HepG2 (cell line): ENCODE data around the gene CFAP46.

ENCODE experiments used
- CTCF ChIP-seq: sonication (generic); formaldehyde crosslinking; IDR thresholded peaks from 2 replicates; pipeline ENCODE4 v1.5.0; 2020; ENCODE audit warnings: mild to moderate bottlenecking, missing genetic modification reagents, moderate library complexity
- EHMT2 ChIP-seq: fragments of 200-600 bp; sonication (generic); IDR thresholded peaks from 2 replicates; pipeline ENCODE4 v1.7.0; 2017; ENCODE audit warnings: antibody characterized with exemption, low read depth, low read length, borderline replicate concordance
- NR3C1 ChIP-seq: sonication (generic); formaldehyde crosslinking; IDR thresholded peaks from 2 replicates; pipeline ENCODE4 v1.4.0; 2020; ENCODE audit warnings: missing genetic modification reagents
- POLR2A ChIP-seq, 2 experiments: IDR thresholded peaks; 2 replicates each; pipeline ENCODE4 v1.6.1; 2011; ENCODE audit warnings: low read depth in 2 of 2, low read length in 2 of 2, mild to moderate bottlenecking in 1 of 2, moderate library complexity in 1 of 2; ENCODE audit not compliant: insufficient read depth in 1 of 2
- SIN3B ChIP-seq: fragments of 150-350 bp; IDR thresholded peaks from 2 replicates; pipeline ENCODE4 v1.6.1; 2014; ENCODE audit warnings: low read length
- SNAPC4 ChIP-seq: sonication (generic); formaldehyde crosslinking; IDR thresholded peaks from 2 replicates; pipeline ENCODE4 v1.4.0; 2020; ENCODE audit warnings: mild to moderate bottlenecking, missing genetic modification reagents
- ZBTB34 ChIP-seq: sonication (generic); formaldehyde crosslinking; IDR thresholded peaks from 2 replicates; pipeline ENCODE4 v1.8.0; 2022; ENCODE audit warnings: mild to moderate bottlenecking, missing genetic modification reagents
- ZFP62 ChIP-seq: sonication (generic); formaldehyde crosslinking; IDR thresholded peaks from 2 replicates; pipeline ENCODE4 v1.4.0; 2020; ENCODE audit warnings: missing genetic modification reagents
- ZNF768 ChIP-seq: sonication (generic); formaldehyde crosslinking; IDR thresholded peaks from 2 replicates; pipeline ENCODE4 v1.4.0; 2020; ENCODE audit warnings: missing genetic modification reagents
- TF ChIP-seq, protein P1 (sequence below): IDR thresholded peaks from 2 replicates; pipeline ENCODE4 v1.6.1; 2016; ENCODE audit warnings: control low read depth

DNA sequence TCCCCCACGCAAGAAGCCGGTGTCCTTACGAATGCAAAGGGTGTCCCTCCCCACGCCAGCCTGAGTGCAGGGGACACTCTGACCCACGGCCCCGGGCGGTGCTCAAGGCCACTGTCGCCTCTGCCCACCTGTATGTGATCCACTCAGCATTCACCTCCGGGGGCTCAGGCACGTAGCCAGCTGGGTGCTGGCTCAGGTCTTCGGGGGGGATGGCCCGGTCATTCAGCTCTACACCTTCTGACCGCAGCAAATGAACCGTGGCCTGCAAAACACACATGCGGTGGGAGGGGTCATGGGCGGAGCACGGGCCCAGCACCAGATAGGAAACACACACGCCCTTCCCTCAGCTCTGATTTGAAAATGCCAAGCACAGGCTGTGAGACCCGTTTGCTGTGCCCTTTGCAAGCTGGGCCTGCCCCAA lies 25.9 kb downstream of the CFAP46 start:
- TF ChIP-seq SIN3B (no peak), ZFP62 (CRISPR knock-in tag) (no peak), SNAPC4 (CRISPR knock-in tag) (no peak), ZNF768 (CRISPR knock-in tag) (no peak), CTCF (CRISPR knock-in tag) (no peak), ZBTB34 (CRISPR knock-in tag) (no peak), EHMT2 (no peak), POLR2A (IDR thresholded peaks at IDR 0.05; ENCODE audit: insufficient read depth in 1 of 2, low read depth in 2 of 2, low read length in 2 of 2) (no peak), NR3C1 (CRISPR knock-in tag) (no peak)
- TF ChIP-seq, protein P1, sequence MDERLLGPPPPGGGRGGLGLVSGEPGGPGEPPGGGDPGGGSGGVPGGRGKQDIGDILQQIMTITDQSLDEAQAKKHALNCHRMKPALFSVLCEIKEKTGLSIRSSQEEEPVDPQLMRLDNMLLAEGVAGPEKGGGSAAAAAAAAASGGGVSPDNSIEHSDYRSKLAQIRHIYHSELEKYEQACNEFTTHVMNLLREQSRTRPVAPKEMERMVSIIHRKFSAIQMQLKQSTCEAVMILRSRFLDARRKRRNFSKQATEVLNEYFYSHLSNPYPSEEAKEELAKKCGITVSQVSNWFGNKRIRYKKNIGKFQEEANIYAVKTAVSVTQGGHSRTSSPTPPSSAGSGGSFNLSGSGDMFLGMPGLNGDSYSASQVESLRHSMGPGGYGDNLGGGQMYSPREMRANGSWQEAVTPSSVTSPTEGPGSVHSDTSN (CRISPR knock-in tag): no peak
